Measurements from ENCODE around the gene RHBDD2. TPM values are rescaled to one million over a fixed set of nuclear protein-coding genes. Genes with fewer than 3 reads are reported as not detected.

RHBDD2 gene
- total RNA-seq, 2 experiments from 2014 or later, result 199 to 208 TPM

DNA sequence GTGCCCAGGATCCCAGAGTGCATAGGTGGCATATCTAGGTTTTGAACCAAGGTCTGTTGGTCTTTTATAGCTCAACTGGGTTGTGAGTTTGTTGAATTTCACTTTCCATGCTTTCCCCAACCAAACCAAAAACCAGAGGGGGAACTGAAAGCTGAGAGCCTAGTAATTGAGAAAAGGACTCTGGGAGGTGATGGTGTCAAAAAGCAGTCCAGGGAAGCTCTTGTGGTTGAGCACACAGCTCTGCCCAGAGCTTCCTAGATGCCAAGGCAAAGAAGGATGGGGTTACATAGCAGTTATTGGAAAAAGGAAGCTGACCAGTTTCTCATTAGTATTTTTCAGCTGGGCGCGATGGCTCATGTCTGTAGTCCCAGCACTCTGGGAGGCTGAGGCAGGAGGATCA is 46.1 kb downstream of the RHBDD2 start:
- ATAC-seq (ENCODE audit: poor library complexity), result no peak
- no peak overlapping the region for H3K27ac Mint-ChIP-seq
- H3K4me1 Mint-ChIP-seq (ENCODE audit: low read depth), result peaks cover 36% of the 10 kb centered on the region

DNA sequence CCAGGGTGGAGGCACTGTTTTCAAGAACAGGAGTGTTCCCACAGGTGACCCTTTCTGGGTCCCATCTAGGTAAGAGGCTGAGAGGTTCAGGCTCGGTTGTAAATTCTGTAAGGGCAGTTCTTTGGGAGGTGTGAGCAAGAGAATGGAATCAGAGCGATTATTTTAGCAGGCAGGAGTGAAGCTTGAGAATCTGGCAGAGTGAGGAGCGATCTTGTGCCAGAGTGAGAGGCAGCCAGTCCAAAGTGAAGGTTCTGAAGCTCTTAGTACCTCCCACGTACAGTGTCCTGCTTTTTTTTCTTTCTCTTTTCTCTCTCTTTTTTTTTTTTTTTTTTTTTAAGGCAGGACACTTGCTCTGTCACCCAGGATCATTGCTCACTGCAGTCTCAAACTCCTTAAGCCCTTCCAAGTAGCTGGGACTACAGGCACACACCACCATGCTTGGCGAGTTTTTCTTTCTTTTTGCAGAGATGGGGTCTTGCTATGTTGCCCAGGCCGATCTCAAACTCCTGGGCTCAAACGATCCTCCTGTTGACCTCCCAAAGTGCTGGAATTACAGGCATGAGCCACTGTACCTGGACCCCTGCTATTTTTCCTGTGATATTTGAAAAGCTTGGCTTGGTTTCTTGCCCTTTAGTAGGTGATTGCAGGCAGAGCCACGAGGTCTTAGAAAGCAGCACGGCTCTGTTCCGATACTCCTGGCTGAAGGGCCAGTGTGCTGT is 47.0 kb downstream of the RHBDD2 start:
- Mint-ChIP-seq H3K27ac (no peak overlapping the region), H3K27me3 (no peaks in the 10 kb centered on the region), H3K9me3 (no peaks in the 10 kb centered on the region), H3K4me1 (ENCODE audit: low read depth) (peaks cover 31% of the 10 kb centered on the region), H3K36me3 (ENCODE audit: low read depth) (peaks cover 7% of the 10 kb centered on the region), H3K4me3 (no peak overlapping the region)
- Histone ChIP-seq H3K4me3 (ENCODE audit: low read length) (no peak overlapping the region), H3K4me1 (ENCODE audit: insufficient read depth, low read length) (peaks cover 15% of the 10 kb centered on the region), H3K36me3 (ENCODE audit: insufficient read depth, low read length) (peaks cover 3% of the 10 kb centered on the region), H3K27ac (ENCODE audit: low read depth in 1 of 2, low read length in 2 of 2) (no peak overlapping the region), H3K9me3 (ENCODE audit: control insufficient read depth in 1 of 2, insufficient read depth in 1 of 2, low read length in 2 of 2) (no peaks in the 10 kb centered on the region), H3K27me3 (ENCODE audit: control insufficient read depth in 1 of 2, insufficient read depth in 2 of 2, low read length in 2 of 2) (no peaks in the 10 kb centered on the region)
- ChIA-PET POLR2A (interaction anchor here (0.7 to 0.9 kb wide), 2 partner anchors 10 to 11 kb away, joined by 5 read pairs; partner anchors contain the start of gene POR), CTCF (no interaction called here)
- ATAC-seq (ENCODE audit: poor library complexity) (no peak), DNase-seq (no peak)
- intact Hi-C loops (cut with DNase I, micrococcal nuclease), result no loop called here
- TF ChIP-seq, protein P1, sequence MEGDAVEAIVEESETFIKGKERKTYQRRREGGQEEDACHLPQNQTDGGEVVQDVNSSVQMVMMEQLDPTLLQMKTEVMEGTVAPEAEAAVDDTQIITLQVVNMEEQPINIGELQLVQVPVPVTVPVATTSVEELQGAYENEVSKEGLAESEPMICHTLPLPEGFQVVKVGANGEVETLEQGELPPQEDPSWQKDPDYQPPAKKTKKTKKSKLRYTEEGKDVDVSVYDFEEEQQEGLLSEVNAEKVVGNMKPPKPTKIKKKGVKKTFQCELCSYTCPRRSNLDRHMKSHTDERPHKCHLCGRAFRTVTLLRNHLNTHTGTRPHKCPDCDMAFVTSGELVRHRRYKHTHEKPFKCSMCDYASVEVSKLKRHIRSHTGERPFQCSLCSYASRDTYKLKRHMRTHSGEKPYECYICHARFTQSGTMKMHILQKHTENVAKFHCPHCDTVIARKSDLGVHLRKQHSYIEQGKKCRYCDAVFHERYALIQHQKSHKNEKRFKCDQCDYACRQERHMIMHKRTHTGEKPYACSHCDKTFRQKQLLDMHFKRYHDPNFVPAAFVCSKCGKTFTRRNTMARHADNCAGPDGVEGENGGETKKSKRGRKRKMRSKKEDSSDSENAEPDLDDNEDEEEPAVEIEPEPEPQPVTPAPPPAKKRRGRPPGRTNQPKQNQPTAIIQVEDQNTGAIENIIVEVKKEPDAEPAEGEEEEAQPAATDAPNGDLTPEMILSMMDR (IDR thresholded peaks at IDR 0.05), result no peak

More for the DNA sequence above, 46.1 kb downstream of the RHBDD2 start:
- ChIA-PET POLR2A (interaction anchor here (0.7 to 1.0 kb wide), 3 partner anchors 9 to 95 kb away, joined by 3 to 5 read pairs (median 5); partner anchors contain the start of gene POR), CTCF (no interaction called here)
- H3K36me3 Mint-ChIP-seq (ENCODE audit: low read depth), result peaks cover 11% of the 10 kb centered on the region
- Histone ChIP-seq H3K4me3 (ENCODE audit: low read length) (no peak overlapping the region), H3K36me3 (ENCODE audit: insufficient read depth, low read length) (peaks cover 4% of the 10 kb centered on the region), H3K4me1 (ENCODE audit: insufficient read depth, low read length) (peaks cover 22% of the 10 kb centered on the region), H3K27me3 (ENCODE audit: control insufficient read depth in 1 of 2, insufficient read depth in 2 of 2, low read length in 2 of 2) (no peaks in the 10 kb centered on the region), H3K27ac (ENCODE audit: low read depth in 1 of 2, low read length in 2 of 2) (no peak overlapping the region), H3K9me3 (ENCODE audit: control insufficient read depth in 1 of 2, insufficient read depth in 1 of 2, low read length in 2 of 2) (no peaks in the 10 kb centered on the region)
- DNase-seq, result no peak
- intact Hi-C loops (cut with DNase I, micrococcal nuclease), result no loop called here
- TF ChIP-seq, protein P1 (IDR thresholded peaks at IDR 0.05), result no peak
- H3K9me3 Mint-ChIP-seq, result no peaks in the 10 kb centered on the region
- H3K27me3 Mint-ChIP-seq, result no peaks in the 10 kb centered on the region
- no peak overlapping the region for H3K4me3 Mint-ChIP-seq

DNA sequence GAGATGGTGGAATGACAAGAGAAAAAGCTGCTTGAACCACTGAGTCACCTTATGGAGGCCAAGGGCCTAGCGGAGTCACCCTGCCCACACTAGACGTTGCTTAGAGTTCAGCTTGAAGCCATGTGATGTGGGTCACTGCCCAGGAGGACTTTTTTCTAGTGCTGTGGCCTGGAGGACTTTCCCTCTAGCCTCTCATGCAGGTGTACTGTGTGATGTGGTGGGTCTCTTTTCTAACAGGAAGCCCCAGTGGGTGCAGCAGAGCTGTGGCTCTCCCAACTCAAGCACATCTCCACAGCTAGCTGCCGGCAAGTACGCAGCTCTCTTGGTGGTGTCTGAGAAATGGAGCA is 49.7 kb downstream of the RHBDD2 start:
- Mint-ChIP-seq H3K4me1 (ENCODE audit: low read depth) (peaks cover 25% of the 10 kb centered on the region), H3K27me3 (no peaks in the 10 kb centered on the region), H3K4me3 (peak overlapping the region; percentile 54), H3K9me3 (no peaks in the 10 kb centered on the region), H3K36me3 (ENCODE audit: low read depth) (peaks cover under 1% of the 10 kb centered on the region), H3K27ac (peak overlapping the region; percentile 85)
- H3K27ac ChIP-seq (ENCODE audit: low read depth in 1 of 2, low read length in 2 of 2), result no peak overlapping the region
- ChIA-PET CTCF (interaction anchor here (0.6 to 1.7 kb wide), 3 partner anchors 13 to 1208 kb away, joined by 3 read pairs; no protein-coding TSS in a partner anchor), POLR2A (interaction anchor here (0.9 to 2.4 kb wide), 7 partner anchors 11 to 65 kb away, joined by 3 to 12 read pairs (median 3); partner anchors contain the start of genes POR and RHBDD2)
- H3K4me3 ChIP-seq (ENCODE audit: low read length), result no peak overlapping the region
- peak in 11 of 14 experiments; percentile 4 to 72 (median 24) for DNase-seq
- peaks cover 12% of the 10 kb centered on the region for H3K4me1 ChIP-seq (ENCODE audit: insufficient read depth, low read length)
- H3K36me3 ChIP-seq (ENCODE audit: insufficient read depth, low read length), result no peaks in the 10 kb centered on the region
- peaks cover 0 to 3% of the 10 kb centered on the region in 2 experiments for H3K9me3 ChIP-seq (ENCODE audit: control insufficient read depth in 1 of 2, insufficient read depth in 1 of 2, low read length in 2 of 2)
- intact Hi-C loops (cut with DNase I, micrococcal nuclease), result no loop called here
- no peaks in the 10 kb centered on the region for H3K27me3 ChIP-seq (ENCODE audit: control insufficient read depth in 1 of 2, insufficient read depth in 2 of 2, low read length in 2 of 2)
- TF ChIP-seq, protein P1 (IDR thresholded peaks at IDR 0.05), result no peak
- peak; percentile 89 for ATAC-seq (ENCODE audit: poor library complexity)

Measured in CD4-positive, alpha-beta T cell (primary cell).